Gastrocnemius medialis (tissue), 4 donors: Measurements from ENCODE around the gene GGA1. TPM values are rescaled to one million over a fixed set of nuclear protein-coding genes. Genes with fewer than 3 reads are reported as not detected.

Experiments
- ATAC-seq, 2 donors: fragments of 150-250 bp; one replicate each; pipeline ENCODE4 v1.9.1; 2016
- DNase-seq, 2 donors: peaks; one replicate each; pipeline ENCODE4 v3.0.0-alpha.2; 2019
- H3K27ac ChIP-seq, 4 donors: fragments of 200-600 bp; sonication (generic); 1 replicate in 1 of 4; 2 replicates in 3 of 4; pipeline ENCODE4 v1.5.1; 2016 to 2018; ENCODE audit warnings: mild to moderate bottlenecking in 2 of 4, moderate library complexity in 1 of 4
- H3K27me3 ChIP-seq, 3 donors: fragments of 200-600 bp; sonication (generic) in 2 of 3; 1 replicate in 1 of 3; 2 replicates in 2 of 3; pipeline versions ENCODE4 v1.5.1 to v1.6.0; 2016 to 2019; ENCODE audit warnings: mild to moderate bottlenecking in 1 of 3, moderate library complexity in 1 of 3
- H3K36me3 ChIP-seq, 2 donors: fragments of 200-600 bp; sonication (generic) in 1 of 2; one replicate each; pipeline ENCODE4 v1.5.1; 2017 to 2018
- H3K4me1 ChIP-seq, 2 donors: fragments of 200-600 bp; sonication (generic) in 1 of 2; one replicate each; pipeline ENCODE4 v1.5.1; 2016 to 2017; ENCODE audit warnings: mild to moderate bottlenecking in 2 of 2
- H3K4me3 ChIP-seq, 4 donors: fragments of 200-600 bp; sonication (generic) in 3 of 4; 1 replicate in 1 of 4; 2 replicates in 3 of 4; pipeline ENCODE4 v1.5.1; 2016 to 2019; ENCODE audit warnings: mild to moderate bottlenecking in 2 of 4
- H3K9me3 ChIP-seq, 3 donors: fragments of 200-600 bp; sonication (generic) in 2 of 3; 1 replicate in 1 of 3; 2 replicates in 2 of 3; pipeline ENCODE4 v1.5.1; 2016 to 2019
- POLR2A ChIP-seq, 2 donors: fragments of 450-650 bp; IDR thresholded peaks; one replicate each; pipeline ENCODE4 v1.6.1; 2017; ENCODE audit warnings: antibody characterized with exemption in 2 of 2, mild to moderate bottlenecking in 2 of 2, moderate library complexity in 2 of 2
- in situ Hi-C, 4 donors: fragments of 200-750 bp; cut with MboI; loops; one replicate each; pipeline versions ENCODE4 v1.15.0 to v1.8.0; 2017; ENCODE audit warnings: low sequenced_read_pairs in 4 of 4
- intact Hi-C: fragments of 100-400 bp; cut with DNase I; formaldehyde crosslinking; loops from one replicate; pipeline ENCODE4 v1.15.1; 2023; ENCODE audit warnings: low total_unique reads
- total RNA-seq, 4 donors: library from RNA; depleted of rRNA; stranded (reverse); fragments of >200 nt; gene quantifications; one replicate each; pipeline versions ENCODE4 v1.1.0 to v1.2.3, GENCODE V29; 2016
- TF ChIP-seq, protein P1 (sequence below), 5 experiments: fragments of 450-650 bp in 3 of 5; fragments of 200-600 bp in 2 of 5; sonication (generic) in 2 of 5; IDR thresholded peaks in 4 of 5; conservative IDR thresholded peaks in 1 of 5; 1 replicate in 4 of 5; 2 replicates in 1 of 5; pipeline ENCODE4 v1.5.1; 2016 to 2019; ENCODE audit warnings: antibody characterized with exemption in 5 of 5, mild to moderate bottlenecking in 3 of 5, moderate library complexity in 3 of 5

Gene GGA1
- total RNA-seq, 4 donors from 2014 or later: 39.0 to 48.8 (median 45.0) TPM

DNA sequence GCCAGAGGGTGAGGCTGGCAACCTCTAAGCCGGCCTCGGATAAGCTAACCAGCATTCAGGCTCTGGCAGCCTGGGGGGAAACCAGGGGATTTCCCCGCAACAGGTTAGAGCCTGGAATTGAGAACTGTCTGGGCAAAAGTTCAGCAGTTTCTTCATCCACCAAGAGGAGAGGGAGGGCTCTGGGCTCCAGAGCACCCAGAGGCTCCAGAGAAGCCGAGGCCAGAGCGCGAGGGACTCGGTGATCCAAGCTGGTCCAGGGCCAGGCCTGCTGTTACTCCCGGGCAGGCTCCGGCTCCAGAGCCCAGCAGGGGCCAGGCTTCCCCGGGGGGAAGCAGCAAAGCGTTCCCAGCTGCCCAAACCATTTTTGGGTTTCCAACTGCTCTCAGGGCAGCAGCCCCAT, 17.5 kb downstream of the GGA1 start:
- ATAC-seq: peak; percentile 79 to 94
- Histone ChIP-seq H3K9me3 (no peaks in the 10 kb centered on the region), H3K27ac (peak overlapping the region; percentile 47 to 76 (median 62)), H3K4me1 (peaks cover 14 to 15% of the 10 kb centered on the region in 2 donors), H3K36me3 (peaks cover 0 to 50% of the 10 kb centered on the region in 2 donors), H3K4me3 (no peak overlapping the region), H3K27me3 (no peaks in the 10 kb centered on the region)
- in situ Hi-C loops (loop anchor here in 2 of 4 donors (10.0 to 25.0 kb wide), 3 partner anchors 59 to 161 kb away; partner anchors contain the start of genes NOL12 (in 1 of the 2) and TRIOBP (in 1 of the 2)), intact Hi-C loops (loop anchor here (5.0 kb wide), 1 partner anchor 51 kb away; the partner anchor contains the start of gene LGALS1)
- peak; percentile 58 to 85 for DNase-seq
- no peak for TF ChIP-seq POLR2A (IDR thresholded peaks at IDR 0.05)
- TF ChIP-seq, protein P1, sequence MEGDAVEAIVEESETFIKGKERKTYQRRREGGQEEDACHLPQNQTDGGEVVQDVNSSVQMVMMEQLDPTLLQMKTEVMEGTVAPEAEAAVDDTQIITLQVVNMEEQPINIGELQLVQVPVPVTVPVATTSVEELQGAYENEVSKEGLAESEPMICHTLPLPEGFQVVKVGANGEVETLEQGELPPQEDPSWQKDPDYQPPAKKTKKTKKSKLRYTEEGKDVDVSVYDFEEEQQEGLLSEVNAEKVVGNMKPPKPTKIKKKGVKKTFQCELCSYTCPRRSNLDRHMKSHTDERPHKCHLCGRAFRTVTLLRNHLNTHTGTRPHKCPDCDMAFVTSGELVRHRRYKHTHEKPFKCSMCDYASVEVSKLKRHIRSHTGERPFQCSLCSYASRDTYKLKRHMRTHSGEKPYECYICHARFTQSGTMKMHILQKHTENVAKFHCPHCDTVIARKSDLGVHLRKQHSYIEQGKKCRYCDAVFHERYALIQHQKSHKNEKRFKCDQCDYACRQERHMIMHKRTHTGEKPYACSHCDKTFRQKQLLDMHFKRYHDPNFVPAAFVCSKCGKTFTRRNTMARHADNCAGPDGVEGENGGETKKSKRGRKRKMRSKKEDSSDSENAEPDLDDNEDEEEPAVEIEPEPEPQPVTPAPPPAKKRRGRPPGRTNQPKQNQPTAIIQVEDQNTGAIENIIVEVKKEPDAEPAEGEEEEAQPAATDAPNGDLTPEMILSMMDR (IDR thresholded peaks at IDR 0.05 in 4 of 5, conservative IDR thresholded peaks at IDR 0.05 in 1 of 5): no peak

DNA sequence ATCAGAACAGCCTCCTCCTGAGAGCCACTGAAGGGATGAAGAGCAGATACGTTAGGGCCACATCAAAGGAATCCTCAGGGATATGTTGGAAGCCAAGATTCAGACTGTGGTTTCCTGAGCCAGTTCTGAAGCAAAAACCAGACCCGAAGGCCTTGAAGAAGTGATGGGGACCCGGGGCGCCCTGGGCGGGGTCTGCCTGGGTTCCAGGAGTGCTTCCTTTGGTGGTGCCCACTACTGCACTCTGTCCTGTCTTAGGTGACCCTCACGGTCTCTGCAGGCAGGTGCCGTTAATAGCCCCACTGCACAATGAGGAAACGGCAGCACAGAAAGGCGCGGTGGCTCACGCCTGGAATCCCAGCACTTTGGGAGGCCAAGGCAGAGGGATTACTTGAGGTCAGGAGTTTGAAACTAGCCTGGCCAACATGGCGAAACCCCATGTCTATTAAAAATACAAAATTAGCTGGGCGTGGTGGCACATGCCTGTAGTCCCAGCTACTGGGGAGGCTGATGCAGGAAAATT, 18.0 kb downstream of the GGA1 start:
- Histone ChIP-seq H3K4me3 (no peak overlapping the region), H3K9me3 (no peaks in the 10 kb centered on the region), H3K4me1 (peaks cover 14 to 15% of the 10 kb centered on the region in 2 donors), H3K27ac (peak overlapping the region; percentile 47 to 76 (median 62)), H3K27me3 (no peaks in the 10 kb centered on the region), H3K36me3 (peaks cover 0 to 46% of the 10 kb centered on the region in 2 donors)
- in situ Hi-C loops: loop anchor here in 2 of 4 donors (10.0 to 25.0 kb wide), 3 partner anchors 58 to 161 kb away; partner anchors contain the start of genes NOL12 (in 1 of the 2) and TRIOBP (in 1 of the 2)
- ATAC-seq: peak in 1 of 2 donors; percentile 22
- DNase-seq: no peak
- intact Hi-C loops: loop anchor here (5.0 kb wide), 1 partner anchor 51 kb away; the partner anchor contains the start of gene LGALS1
- TF ChIP-seq POLR2A (IDR thresholded peaks at IDR 0.05): no peak
- TF ChIP-seq, protein P1 (IDR thresholded peaks at IDR 0.05 in 4 of 5, conservative IDR thresholded peaks at IDR 0.05 in 1 of 5): no peak

DNA sequence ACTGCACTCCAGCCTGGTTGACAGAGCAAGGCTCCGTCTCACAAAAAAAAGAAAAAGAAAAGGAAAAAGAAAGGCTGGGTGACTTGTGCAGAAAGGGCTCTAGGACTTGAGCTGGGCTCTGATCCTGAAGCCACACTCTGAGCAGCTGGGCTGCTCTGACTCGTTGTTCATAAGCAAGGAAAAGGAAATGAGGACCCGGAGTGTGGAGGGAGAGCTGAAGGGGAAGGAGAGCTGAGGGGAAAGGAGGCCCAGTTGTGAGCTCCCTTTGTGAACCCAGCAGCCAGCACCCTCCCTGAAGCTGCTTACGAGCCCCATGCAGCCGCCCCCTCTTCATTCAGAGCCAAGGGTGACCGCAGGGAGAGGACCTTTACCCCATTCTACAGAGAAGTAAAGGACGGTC, 18.5 kb downstream of the GGA1 start:
- peak overlapping the region in 3 of 4 donors; percentile 37 to 76 (median 63) for H3K27ac ChIP-seq
- ATAC-seq (no peak), DNase-seq (no peak)
- peaks cover 14 to 15% of the 10 kb centered on the region in 2 donors for H3K4me1 ChIP-seq
- H3K36me3 ChIP-seq: peaks cover 0 to 45% of the 10 kb centered on the region in 2 donors
- no peaks in the 10 kb centered on the region for H3K27me3 ChIP-seq
- in situ Hi-C loops: loop anchor here in 2 of 4 donors (10.0 to 25.0 kb wide), 3 partner anchors 58 to 160 kb away; partner anchors contain the start of genes NOL12 (in 1 of the 2) and TRIOBP (in 1 of the 2)
- no peak overlapping the region for H3K4me3 ChIP-seq
- no peaks in the 10 kb centered on the region for H3K9me3 ChIP-seq
- TF ChIP-seq, protein P1 (IDR thresholded peaks at IDR 0.05 in 4 of 5, conservative IDR thresholded peaks at IDR 0.05 in 1 of 5): no peak
- TF ChIP-seq POLR2A (IDR thresholded peaks at IDR 0.05): no peak
- intact Hi-C loops: loop anchor here (5.0 kb wide), 1 partner anchor 50 kb away; the partner anchor contains the start of gene LGALS1

DNA sequence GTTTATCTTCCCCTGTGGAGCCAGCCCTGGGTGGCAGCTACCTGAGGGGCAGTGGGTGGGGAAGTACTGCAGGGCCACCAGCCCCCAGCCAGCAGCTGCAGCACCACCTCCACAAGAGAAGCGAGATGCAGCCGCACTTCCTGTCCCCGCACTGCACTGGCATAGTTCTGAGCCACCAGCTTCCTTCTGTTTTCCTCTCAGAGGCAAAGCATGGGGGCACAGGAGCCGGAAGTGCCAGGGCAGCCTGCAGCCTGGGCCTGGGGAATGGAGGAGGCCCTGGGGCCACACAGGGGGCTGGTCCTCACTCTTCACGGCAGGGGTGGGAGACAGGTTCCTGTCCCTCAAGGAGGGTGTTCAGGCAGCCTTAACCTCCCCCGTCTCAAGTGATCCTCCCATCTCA, 18.9 kb downstream of the GGA1 start:
- Histone ChIP-seq H3K27ac (peak overlapping the region in 1 of 4 donors; percentile 37), H3K4me1 (peaks cover 14 to 15% of the 10 kb centered on the region in 2 donors), H3K4me3 (no peak overlapping the region), H3K27me3 (no peaks in the 10 kb centered on the region), H3K9me3 (no peaks in the 10 kb centered on the region), H3K36me3 (peaks cover 0 to 49% of the 10 kb centered on the region in 2 donors)
- ATAC-seq: no peak
- TF ChIP-seq POLR2A (IDR thresholded peaks at IDR 0.05): no peak
- TF ChIP-seq, protein P1 (IDR thresholded peaks at IDR 0.05 in 4 of 5, conservative IDR thresholded peaks at IDR 0.05 in 1 of 5): no peak
- in situ Hi-C loops: loop anchor here in 2 of 4 donors (10.0 to 25.0 kb wide), 3 partner anchors 57 to 160 kb away; partner anchors contain the start of genes NOL12 (in 1 of the 2) and TRIOBP (in 1 of the 2)
- intact Hi-C loops: loop anchor here (5.0 kb wide), 1 partner anchor 50 kb away; the partner anchor contains the start of gene LGALS1
- DNase-seq: no peak
